Measurements from ENCODE around the gene HIVEP3.

The HIVEP3 gene

GRCh38 chr1:41568204-41568603 is 350.5 kb downstream of the HIVEP3 start:
- no peak for TF ChIP-seq CTCF (IDR thresholded peaks at IDR 0.05; ENCODE audit: control extremely low read depth, extremely low read depth, low read depth, missing control alignments)
- CTCF ChIA-PET: no interaction called here
- no peak for DNase-seq (ENCODE audit: extremely low spot score)
- POLR2A ChIA-PET: no interaction called here

GRCh38 chr1:41566969-41567368 is 351.8 kb downstream of the HIVEP3 start:
- no peak for TF ChIP-seq CTCF (IDR thresholded peaks at IDR 0.05; ENCODE audit: control extremely low read depth, extremely low read depth, low read depth, missing control alignments)
- ChIA-PET POLR2A (no interaction called here), CTCF (no interaction called here)
- DNase-seq (ENCODE audit: extremely low spot score): no peak

GRCh38 chr1:41566274-41566885 is 352.3 kb downstream of the HIVEP3 start:
- POLR2A ChIA-PET: no interaction called here
- CTCF ChIA-PET: interaction anchor here (1.2 kb wide), 1 partner anchor 7 kb away, joined by 3 read pairs; no protein-coding TSS in a partner anchor
- DNase-seq (ENCODE audit: extremely low spot score): no peak
- TF ChIP-seq CTCF (IDR thresholded peaks at IDR 0.05; ENCODE audit: control extremely low read depth, extremely low read depth, low read depth, missing control alignments): no peak

- CTCF ChIA-PET: interaction anchor here (1.2 kb wide), 1 partner anchor 9 kb away, joined by 3 read pairs; no protein-coding TSS in a partner anchor
- no peak for DNase-seq (ENCODE audit: extremely low spot score)
- no peak for TF ChIP-seq CTCF (IDR thresholded peaks at IDR 0.05; ENCODE audit: control extremely low read depth, extremely low read depth, low read depth, missing control alignments)
- POLR2A ChIA-PET: no interaction called here
Observed at GRCh38 chr1:41564741-41565475, 353.8 kb downstream of the HIVEP3 start.

- ChIA-PET POLR2A (no interaction called here), CTCF (no interaction called here)
- DNase-seq (ENCODE audit: extremely low spot score): no peak
- TF ChIP-seq CTCF (IDR thresholded peaks at IDR 0.05; ENCODE audit: control extremely low read depth, extremely low read depth, low read depth, missing control alignments): no peak
Observed at GRCh38 chr1:41562328-41562727, 356.4 kb downstream of the HIVEP3 start.

- POLR2A ChIA-PET: no interaction called here
- CTCF ChIA-PET: interaction anchor here (1.3 to 1.8 kb wide), 2 partner anchors 13 to 18 kb away, joined by 4 to 12 read pairs; no protein-coding TSS in a partner anchor
- no peak for DNase-seq (ENCODE audit: extremely low spot score)
- TF ChIP-seq CTCF (IDR thresholded peaks at IDR 0.05; ENCODE audit: control extremely low read depth, extremely low read depth, low read depth, missing control alignments): no peak
Observed at GRCh38 chr1:41560931-41561330, 357.8 kb downstream of the HIVEP3 start.

Data from GM10248 (cell line).